Endodermal cell (in vitro differentiated cells): ENCODE results near the gene ARL3. TPM values are rescaled to one million over a fixed set of nuclear protein-coding genes. Genes with fewer than 3 reads are reported as not detected.

ENCODE experiments used
- DNase-seq: peaks from one replicate; pipeline ENCODE4 v3.0.0-alpha.2; 2017
- H3K27ac ChIP-seq: 2 replicates; pipeline ENCODE4 v1.5.1; 2013; ENCODE audit warnings: mild to moderate bottlenecking, low read depth, low read length, moderate library complexity
- H3K27me3 ChIP-seq: 2 replicates; pipeline ENCODE4 v1.6.1; 2013; ENCODE audit warnings: mild to moderate bottlenecking, low read length, moderate library complexity; ENCODE audit not compliant: insufficient read depth, control insufficient read depth, poor library complexity, severe bottlenecking
- H3K36me3 ChIP-seq: 2 replicates; pipeline ENCODE4 v1.7.0; 2013; ENCODE audit warnings: mild to moderate bottlenecking, low read length, moderate library complexity; ENCODE audit not compliant: control insufficient read depth, insufficient read depth
- H3K4me1 ChIP-seq: one replicate; pipeline ENCODE4 v1.7.0; 2013; ENCODE audit warnings: low read length; ENCODE audit not compliant: control insufficient read depth, insufficient read depth
- H3K4me3 ChIP-seq: 2 replicates; pipeline ENCODE4 v1.5.1; 2013; ENCODE audit warnings: mild to moderate bottlenecking, low read length, moderate library complexity
- H3K9ac ChIP-seq: 2 replicates; pipeline ENCODE4 v1.6.1; 2013; ENCODE audit warnings: mild to moderate bottlenecking, low read length, moderate library complexity; ENCODE audit not compliant: poor library complexity, severe bottlenecking; ENCODE audit errors: extremely low read depth
- H3K9me3 ChIP-seq: 2 replicates; pipeline ENCODE4 v1.6.1; 2013; ENCODE audit warnings: mild to moderate bottlenecking, low read length, moderate library complexity; ENCODE audit not compliant: control insufficient read depth
- H3K27ac Mint-ChIP-seq: 2 replicates; pipeline ENCODE4 v1.8.0; 2020; ENCODE audit warnings: mixed read lengths
- H3K27me3 Mint-ChIP-seq: 2 replicates; pipeline ENCODE4 v1.8.0; 2021; ENCODE audit warnings: mild to moderate bottlenecking, mixed read lengths; ENCODE audit not compliant: insufficient read depth
- H3K36me3 Mint-ChIP-seq: 2 replicates; pipeline ENCODE4 v1.8.0; 2020; ENCODE audit warnings: low read depth, mixed read lengths
- H3K4me1 Mint-ChIP-seq: 2 replicates; pipeline ENCODE4 v1.8.0; 2020; ENCODE audit warnings: mixed read lengths
- H3K4me3 Mint-ChIP-seq: 2 replicates; pipeline ENCODE4 v1.8.0; 2020; ENCODE audit warnings: mild to moderate bottlenecking, moderate library complexity, mixed read lengths
- H3K9me3 Mint-ChIP-seq: 2 replicates; pipeline ENCODE4 v1.8.0; 2020; ENCODE audit warnings: mild to moderate bottlenecking, mixed read lengths
- WGBS, 2 experiments: methylation state at CpG; one replicate each; pipeline versions ENCODE4 v1.1.5 to v1.1.7; 2013; ENCODE audit warnings: missing lambda C conversion rate in 2 of 2, mixed read lengths in 1 of 2; ENCODE audit not compliant: insufficient coverage in 1 of 2, insufficient read length in 1 of 2; 5-methylcytosine and 5-hydroxymethylcytosine counted together
- total RNA-seq, 2 donors: library from RNA; stranded (reverse); fragmentation: NEBNext Ultra II Directional in 1 of 2; extraction: Animal tissue kit (Norgen Biotek cat#: 25700) in 1 of 2; gene quantifications; 2 replicates in 1 of 2; 3 replicates in 1 of 2; pipeline ENCODE4 v1.2.1, GENCODE V29; 2021
- TF ChIP-seq, protein P1 (sequence below): fragments of 200-600 bp; sonication (generic); conservative IDR thresholded peaks from 2 replicates; pipeline ENCODE4 v1.5.0; 2021; ENCODE audit warnings: antibody characterized with exemption, mild to moderate bottlenecking

Gene ARL3
- total RNA-seq, 2 donors from 2014 or later, result 20.3 to 25.6 TPM

DNA sequence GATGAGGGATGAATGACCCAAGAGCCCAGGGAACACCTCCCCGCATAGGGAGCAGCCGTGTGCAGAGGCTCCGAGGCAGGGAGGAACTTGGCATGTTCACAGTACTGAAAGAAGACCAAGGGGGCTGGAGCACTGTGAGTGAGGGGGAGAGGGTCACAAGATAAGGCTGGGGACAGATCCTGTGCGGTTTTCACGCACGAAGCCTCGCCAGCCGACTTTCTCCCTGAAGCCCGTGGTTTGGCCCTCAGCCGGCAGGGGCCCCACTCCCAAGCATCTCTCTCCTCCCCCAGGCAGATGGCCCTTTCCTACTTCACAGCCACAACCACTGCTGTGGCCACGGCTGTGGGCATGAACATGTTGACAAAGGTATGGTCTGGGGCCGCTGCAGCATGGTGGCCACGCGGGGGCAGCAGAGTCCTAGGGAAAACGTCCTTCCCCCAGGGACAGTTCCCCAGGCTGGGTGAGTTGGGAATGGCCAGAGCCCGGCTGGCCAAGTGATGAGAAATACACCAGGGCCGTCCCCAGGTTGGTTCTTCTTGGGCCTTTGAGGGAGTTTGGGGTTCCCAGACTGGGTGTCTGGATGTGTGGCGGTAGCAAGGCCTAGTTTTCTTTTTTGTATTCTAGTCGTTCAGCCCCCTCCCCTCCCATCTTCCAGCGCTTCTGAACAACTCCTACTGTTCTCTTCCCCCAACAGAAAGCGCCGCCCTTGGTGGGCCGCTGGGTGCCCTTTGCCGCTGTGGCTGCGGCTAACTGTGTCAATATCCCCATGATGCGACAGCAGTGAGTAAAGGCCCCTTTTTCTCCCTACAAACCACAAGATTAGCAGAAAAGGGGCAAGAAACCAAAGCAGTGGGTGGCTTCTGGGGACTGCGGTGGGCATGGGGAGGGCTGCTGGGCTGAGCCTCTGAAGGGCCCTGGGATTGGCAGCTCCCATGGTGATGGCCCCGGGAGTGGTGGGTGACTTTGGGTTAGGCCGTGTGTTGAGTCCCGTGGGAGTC lies 15.1 kb upstream of the ARL3 start:
- Histone ChIP-seq H3K27me3 (no peaks in the 10 kb centered on the region), H3K36me3 (peaks cover 68% of the 10 kb centered on the region), H3K9ac (no peak overlapping the region), H3K9me3 (no peaks in the 10 kb centered on the region), H3K4me1 (no peaks in the 10 kb centered on the region), H3K4me3 (no peak overlapping the region), H3K27ac (no peak overlapping the region)
- Mint-ChIP-seq H3K9me3 (peaks cover under 1% of the 10 kb centered on the region), H3K4me3 (no peak overlapping the region), H3K27ac (peak overlapping the region; percentile 82), H3K36me3 (peaks cover 65% of the 10 kb centered on the region), H3K27me3 (no peaks in the 10 kb centered on the region), H3K4me1 (no peaks in the 10 kb centered on the region)
- peak; percentile 96 for DNase-seq
- TF ChIP-seq, protein P1, sequence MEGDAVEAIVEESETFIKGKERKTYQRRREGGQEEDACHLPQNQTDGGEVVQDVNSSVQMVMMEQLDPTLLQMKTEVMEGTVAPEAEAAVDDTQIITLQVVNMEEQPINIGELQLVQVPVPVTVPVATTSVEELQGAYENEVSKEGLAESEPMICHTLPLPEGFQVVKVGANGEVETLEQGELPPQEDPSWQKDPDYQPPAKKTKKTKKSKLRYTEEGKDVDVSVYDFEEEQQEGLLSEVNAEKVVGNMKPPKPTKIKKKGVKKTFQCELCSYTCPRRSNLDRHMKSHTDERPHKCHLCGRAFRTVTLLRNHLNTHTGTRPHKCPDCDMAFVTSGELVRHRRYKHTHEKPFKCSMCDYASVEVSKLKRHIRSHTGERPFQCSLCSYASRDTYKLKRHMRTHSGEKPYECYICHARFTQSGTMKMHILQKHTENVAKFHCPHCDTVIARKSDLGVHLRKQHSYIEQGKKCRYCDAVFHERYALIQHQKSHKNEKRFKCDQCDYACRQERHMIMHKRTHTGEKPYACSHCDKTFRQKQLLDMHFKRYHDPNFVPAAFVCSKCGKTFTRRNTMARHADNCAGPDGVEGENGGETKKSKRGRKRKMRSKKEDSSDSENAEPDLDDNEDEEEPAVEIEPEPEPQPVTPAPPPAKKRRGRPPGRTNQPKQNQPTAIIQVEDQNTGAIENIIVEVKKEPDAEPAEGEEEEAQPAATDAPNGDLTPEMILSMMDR, result peak; percentile 95
- WGBS, 2 experiments, result 73 to 74% methylated on average over 15 to 30 of the region's 30 CpGs

DNA sequence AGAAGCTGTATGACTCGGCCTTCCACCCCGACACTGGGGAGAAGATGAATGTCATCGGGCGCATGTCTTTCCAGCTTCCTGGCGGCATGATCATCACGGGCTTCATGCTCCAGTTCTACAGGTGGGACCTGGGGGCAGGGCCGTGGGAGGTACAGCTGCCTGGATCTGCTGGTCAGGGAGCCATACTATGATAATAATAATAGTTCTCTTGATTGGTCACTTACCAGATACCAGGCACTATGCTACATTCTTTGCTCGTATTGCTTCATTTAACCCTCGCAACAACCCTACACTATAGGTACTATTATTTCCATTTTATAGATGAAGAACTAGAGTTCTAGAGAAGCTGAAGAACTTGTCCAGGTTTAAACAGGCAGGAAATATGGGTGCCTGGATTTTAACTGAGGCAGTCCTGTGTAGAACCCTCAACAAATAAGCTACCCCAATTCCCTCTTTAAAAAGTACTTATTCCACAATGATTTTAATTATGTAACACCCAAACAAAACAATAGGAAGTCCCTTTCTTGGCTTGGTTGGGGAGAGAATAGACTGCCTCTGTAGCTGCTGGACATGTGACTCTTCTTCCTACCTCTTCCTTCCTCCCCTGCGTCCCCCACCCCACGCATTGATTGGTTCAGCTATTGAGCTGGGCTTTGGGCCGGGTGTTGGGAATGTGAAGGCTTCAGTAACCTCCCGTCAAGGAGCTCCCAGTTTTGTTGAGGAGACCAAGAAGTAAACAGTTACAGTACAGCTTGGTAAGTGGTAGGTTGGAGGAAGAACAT lies 13.0 kb upstream of the ARL3 start:
- no peaks in the 10 kb centered on the region for H3K27me3 ChIP-seq
- Mint-ChIP-seq H3K36me3 (peaks cover 56% of the 10 kb centered on the region), H3K9me3 (peaks cover 4% of the 10 kb centered on the region), H3K27me3 (no peaks in the 10 kb centered on the region), H3K4me3 (no peak overlapping the region), H3K4me1 (no peaks in the 10 kb centered on the region), H3K27ac (no peak overlapping the region)
- no peak overlapping the region for H3K9ac ChIP-seq
- WGBS, 2 experiments, result 94% methylated on average over 8 to 12 of the region's 13 CpGs
- H3K27ac ChIP-seq, result no peak overlapping the region
- no peaks in the 10 kb centered on the region for H3K4me1 ChIP-seq
- H3K9me3 ChIP-seq, result no peaks in the 10 kb centered on the region
- DNase-seq, result no peak
- TF ChIP-seq, protein P1, result no peak
- H3K36me3 ChIP-seq, result peaks cover 63% of the 10 kb centered on the region
- H3K4me3 ChIP-seq, result no peak overlapping the region

DNA sequence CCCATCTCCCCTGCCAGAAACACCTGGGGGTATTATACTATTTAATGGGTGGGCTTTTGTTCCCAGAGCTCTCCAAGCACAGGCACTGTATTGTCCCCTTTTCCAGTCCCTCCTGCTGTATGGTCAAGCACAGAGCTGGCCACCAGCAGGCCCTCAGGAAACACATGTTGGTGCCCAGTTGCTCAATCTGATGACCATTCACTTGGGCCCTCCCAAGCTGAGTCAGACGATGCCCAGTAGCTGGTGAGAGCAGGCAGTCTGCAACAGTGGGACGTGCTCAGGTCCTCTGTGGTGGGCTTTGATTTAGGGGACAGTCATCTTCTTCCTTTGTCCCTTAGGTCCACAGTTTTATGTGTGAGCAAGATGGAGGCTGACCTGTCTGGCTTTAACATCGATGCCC lies 12.1 kb upstream of the ARL3 start:
- Mint-ChIP-seq H3K9me3 (peaks cover 4% of the 10 kb centered on the region), H3K4me1 (peaks cover 5% of the 10 kb centered on the region), H3K36me3 (peaks cover 49% of the 10 kb centered on the region), H3K27ac (peak overlapping the region; percentile 39), H3K27me3 (no peaks in the 10 kb centered on the region), H3K4me3 (no peak overlapping the region)
- Histone ChIP-seq H3K27ac (no peak overlapping the region), H3K9me3 (no peaks in the 10 kb centered on the region), H3K36me3 (peaks cover 58% of the 10 kb centered on the region), H3K4me3 (no peak overlapping the region), H3K27me3 (no peaks in the 10 kb centered on the region), H3K4me1 (no peaks in the 10 kb centered on the region), H3K9ac (no peak overlapping the region)
- TF ChIP-seq, protein P1, result no peak
- 86 to 100% methylated on average over 1 to 3 of the region's 3 CpGs for WGBS, 2 experiments
- no peak for DNase-seq
